GM18867 (cell line): ENCODE results near the gene EAPP.
"Not testable (repeated sequence)": the region's sequence is repeated elsewhere in the genome, so short reads cannot be mapped to it uniquely, and the experiment has no call there.

Experiments
- ATAC-seq: cut with Tn5 transposase; IDR thresholded peaks from one replicate; pipeline ENCODE4 v1.9.1; 2021; ENCODE audit warnings: mild to moderate bottlenecking, moderate library complexity; ENCODE audit not compliant: unreplicated experiment

EAPP gene

GRCh38 chr14:34488528-34488927, 51.0 kb downstream of the EAPP start:
- ATAC-seq = no peak

GRCh38 chr14:34484726-34485125, 54.8 kb downstream of the EAPP start:
- no peak for ATAC-seq

DNA sequence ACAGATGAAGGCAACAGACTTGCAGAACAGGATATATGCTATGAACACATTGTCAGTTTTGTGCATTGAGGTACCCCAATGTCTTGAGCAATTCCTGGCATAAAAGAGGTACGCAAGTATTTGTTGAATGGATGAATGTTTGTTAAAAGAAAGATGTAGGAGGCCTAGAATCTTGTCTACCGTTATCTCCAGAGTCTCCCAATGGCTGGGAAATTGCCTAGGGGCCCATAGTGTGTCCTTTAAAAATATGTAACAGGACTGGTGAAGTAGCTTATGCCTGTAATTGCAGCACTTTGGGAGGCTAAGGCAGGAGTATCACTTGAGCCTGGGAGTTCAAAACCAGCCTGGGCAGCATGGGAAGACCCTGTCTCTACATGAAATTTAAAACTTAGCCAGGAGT, 57.0 kb downstream of the EAPP start:
- ATAC-seq = no peak

- ATAC-seq = no peak
Measured at GRCh38 chr14:34479694-34480093, 59.8 kb downstream of the EAPP start.

DNA sequence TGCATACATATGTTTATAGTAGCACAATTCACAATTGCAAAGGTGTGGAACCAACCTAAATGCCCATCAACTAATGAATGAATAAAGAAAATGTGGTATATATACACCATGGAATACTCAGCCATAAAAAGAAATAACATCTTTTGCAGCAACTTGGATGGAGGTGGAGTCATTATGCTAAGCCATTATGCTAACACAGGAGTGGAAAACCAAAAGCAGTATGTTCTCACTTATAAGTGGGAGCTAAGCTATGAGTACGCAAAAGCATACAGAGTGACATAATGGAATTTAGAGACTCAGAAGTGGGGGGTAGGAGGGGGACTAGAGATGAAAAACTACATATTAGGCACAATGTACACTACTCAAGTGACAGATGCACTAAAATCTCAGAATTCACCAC, 61.2 kb downstream of the EAPP start:
- ATAC-seq = no peak

- not testable (repeated sequence) for ATAC-seq
Measured at GRCh38 chr14:34476036-34476435, 63.5 kb downstream of the EAPP start.

- no peak for ATAC-seq
Measured at GRCh38 chr14:34475163-34475562, 64.3 kb downstream of the EAPP start.

- ATAC-seq = no peak
Measured at GRCh38 chr14:34474187-34474679, 65.3 kb downstream of the EAPP start.

DNA sequence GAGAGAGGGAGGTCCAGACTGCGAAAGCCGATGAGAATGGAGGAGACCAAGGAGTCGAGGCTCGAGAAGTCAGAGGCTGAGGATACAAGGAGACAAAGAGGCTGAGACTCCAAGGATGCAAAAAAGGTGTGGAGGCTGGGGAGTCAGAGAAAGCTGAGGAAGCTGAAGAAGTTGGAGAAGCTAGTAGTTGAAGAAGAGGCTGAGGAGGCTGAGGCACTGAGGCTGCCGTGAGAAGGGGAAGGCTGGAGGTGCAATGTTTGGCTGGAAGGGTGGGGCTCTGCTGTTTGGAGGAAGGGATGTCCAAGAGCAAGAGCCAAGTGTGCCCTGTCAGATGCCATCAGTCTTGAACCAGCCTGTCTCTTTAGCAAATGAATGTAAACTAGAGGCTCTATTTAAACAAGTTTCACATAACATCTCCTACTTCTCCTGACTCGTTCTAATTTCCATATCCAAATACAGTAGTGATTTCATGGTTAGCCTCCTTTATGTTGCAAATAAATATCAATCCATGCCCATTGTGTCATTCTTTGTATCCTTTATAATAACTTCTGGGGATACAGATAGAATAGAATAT, 66.7 kb downstream of the EAPP start:
- no peak for ATAC-seq

DNA sequence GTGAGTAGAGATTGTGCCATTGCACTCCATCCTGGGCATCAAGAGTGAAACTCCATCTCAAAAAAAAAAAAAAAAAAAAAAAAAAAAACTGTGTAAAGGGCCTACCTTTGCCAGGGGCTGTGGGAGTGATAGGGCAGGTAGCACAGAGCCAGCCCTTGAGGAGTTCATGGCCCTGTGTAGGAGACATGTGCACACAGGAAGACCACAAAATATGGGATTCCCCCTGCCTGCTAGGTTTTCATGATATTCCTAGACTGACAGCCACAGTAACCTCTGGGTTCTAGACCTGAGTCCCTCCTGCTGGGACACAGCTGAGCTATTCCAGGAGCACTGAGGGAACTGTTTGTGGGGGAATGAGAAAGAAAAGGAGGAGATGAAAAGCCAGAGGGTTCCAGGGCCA, 69.2 kb downstream of the EAPP start:
- ATAC-seq = no peak

DNA sequence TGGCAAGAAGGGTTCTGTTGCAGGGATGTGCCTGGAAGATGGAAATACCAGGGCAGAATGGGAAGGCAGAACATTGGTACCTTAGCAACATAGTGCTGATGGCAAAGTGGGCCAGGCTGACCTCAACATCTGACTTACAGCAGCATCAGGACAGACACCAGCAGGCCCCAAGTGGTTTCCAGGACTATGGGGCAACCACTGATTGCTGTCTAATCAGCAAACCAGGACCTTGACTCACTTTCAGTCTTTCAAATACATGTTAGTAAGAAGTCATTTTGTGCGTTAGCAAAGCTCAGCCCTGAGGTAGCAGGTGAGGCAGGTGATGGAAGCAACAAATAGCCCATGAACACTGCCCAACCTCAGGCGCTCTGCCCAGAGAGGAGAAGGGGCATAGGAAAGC, 72.8 kb downstream of the EAPP start:
- ATAC-seq = no peak
